C4-2B (cell line): Measurements from ENCODE around the gene SSBP4.

Source experiments
- ZFX ChIP-seq: fragments of 450-650 bp; IDR thresholded peaks from 2 replicates; pipeline ENCODE4 v1.6.1; 2017
- TF ChIP-seq, protein P1 (sequence below): fragments of 450-650 bp; conservative IDR thresholded peaks from 2 replicates; pipeline ENCODE4 v1.5.1; 2017; ENCODE audit warnings: mild to moderate bottlenecking

- TF ChIP-seq, protein P1, sequence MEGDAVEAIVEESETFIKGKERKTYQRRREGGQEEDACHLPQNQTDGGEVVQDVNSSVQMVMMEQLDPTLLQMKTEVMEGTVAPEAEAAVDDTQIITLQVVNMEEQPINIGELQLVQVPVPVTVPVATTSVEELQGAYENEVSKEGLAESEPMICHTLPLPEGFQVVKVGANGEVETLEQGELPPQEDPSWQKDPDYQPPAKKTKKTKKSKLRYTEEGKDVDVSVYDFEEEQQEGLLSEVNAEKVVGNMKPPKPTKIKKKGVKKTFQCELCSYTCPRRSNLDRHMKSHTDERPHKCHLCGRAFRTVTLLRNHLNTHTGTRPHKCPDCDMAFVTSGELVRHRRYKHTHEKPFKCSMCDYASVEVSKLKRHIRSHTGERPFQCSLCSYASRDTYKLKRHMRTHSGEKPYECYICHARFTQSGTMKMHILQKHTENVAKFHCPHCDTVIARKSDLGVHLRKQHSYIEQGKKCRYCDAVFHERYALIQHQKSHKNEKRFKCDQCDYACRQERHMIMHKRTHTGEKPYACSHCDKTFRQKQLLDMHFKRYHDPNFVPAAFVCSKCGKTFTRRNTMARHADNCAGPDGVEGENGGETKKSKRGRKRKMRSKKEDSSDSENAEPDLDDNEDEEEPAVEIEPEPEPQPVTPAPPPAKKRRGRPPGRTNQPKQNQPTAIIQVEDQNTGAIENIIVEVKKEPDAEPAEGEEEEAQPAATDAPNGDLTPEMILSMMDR = no peak
- TF ChIP-seq ZFX = no peak
Measured at GRCh38 chr19:18449552-18449951, 30.4 kb downstream of the SSBP4 start.
